ENCODE results near the gene DRC7.

- no peak for TF ChIP-seq FOXA1 (IDR thresholded peaks at IDR 0.05)
- TF ChIP-seq BHLHE40 (IDR thresholded peaks at IDR 0.05; ENCODE audit: borderline replicate concordance) = no peak
- TF ChIP-seq FOXM1 (IDR thresholded peaks at IDR 0.05; ENCODE audit: borderline replicate concordance) = no peak
- TF ChIP-seq ZNF384 (IDR thresholded peaks at IDR 0.05) = no peak
- TF ChIP-seq SP1 (IDR thresholded peaks at IDR 0.05) = no peak
- no peak for TF ChIP-seq FOXK2 (IDR thresholded peaks at IDR 0.05)
- TF ChIP-seq SUZ12 (IDR thresholded peaks at IDR 0.05) = no peak
- TF ChIP-seq ARNT (IDR thresholded peaks at IDR 0.05) = no peak
- no peak for TF ChIP-seq LEF1 (IDR thresholded peaks at IDR 0.05; ENCODE audit: borderline replicate concordance)
- TF ChIP-seq CTBP1 (IDR thresholded peaks at IDR 0.05; ENCODE audit: borderline replicate concordance) = no peak
- TF ChIP-seq L3MBTL2 (conservative IDR thresholded peaks at IDR 0.05) = no peak
Observed at GRCh38 chr16:57693550-57693949, 1.1 kb upstream of the DRC7 start.
